ENCODE data around the gene DRC7.

The DRC7 gene, protein sequence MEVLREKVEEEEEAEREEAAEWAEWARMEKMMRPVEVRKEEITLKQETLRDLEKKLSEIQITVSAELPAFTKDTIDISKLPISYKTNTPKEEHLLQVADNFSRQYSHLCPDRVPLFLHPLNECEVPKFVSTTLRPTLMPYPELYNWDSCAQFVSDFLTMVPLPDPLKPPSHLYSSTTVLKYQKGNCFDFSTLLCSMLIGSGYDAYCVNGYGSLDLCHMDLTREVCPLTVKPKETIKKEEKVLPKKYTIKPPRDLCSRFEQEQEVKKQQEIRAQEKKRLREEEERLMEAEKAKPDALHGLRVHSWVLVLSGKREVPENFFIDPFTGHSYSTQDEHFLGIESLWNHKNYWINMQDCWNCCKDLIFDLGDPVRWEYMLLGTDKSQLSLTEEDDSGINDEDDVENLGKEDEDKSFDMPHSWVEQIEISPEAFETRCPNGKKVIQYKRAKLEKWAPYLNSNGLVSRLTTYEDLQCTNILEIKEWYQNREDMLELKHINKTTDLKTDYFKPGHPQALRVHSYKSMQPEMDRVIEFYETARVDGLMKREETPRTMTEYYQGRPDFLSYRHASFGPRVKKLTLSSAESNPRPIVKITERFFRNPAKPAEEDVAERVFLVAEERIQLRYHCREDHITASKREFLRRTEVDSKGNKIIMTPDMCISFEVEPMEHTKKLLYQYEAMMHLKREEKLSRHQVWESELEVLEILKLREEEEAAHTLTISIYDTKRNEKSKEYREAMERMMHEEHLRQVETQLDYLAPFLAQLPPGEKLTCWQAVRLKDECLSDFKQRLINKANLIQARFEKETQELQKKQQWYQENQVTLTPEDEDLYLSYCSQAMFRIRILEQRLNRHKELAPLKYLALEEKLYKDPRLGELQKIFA

DNA sequence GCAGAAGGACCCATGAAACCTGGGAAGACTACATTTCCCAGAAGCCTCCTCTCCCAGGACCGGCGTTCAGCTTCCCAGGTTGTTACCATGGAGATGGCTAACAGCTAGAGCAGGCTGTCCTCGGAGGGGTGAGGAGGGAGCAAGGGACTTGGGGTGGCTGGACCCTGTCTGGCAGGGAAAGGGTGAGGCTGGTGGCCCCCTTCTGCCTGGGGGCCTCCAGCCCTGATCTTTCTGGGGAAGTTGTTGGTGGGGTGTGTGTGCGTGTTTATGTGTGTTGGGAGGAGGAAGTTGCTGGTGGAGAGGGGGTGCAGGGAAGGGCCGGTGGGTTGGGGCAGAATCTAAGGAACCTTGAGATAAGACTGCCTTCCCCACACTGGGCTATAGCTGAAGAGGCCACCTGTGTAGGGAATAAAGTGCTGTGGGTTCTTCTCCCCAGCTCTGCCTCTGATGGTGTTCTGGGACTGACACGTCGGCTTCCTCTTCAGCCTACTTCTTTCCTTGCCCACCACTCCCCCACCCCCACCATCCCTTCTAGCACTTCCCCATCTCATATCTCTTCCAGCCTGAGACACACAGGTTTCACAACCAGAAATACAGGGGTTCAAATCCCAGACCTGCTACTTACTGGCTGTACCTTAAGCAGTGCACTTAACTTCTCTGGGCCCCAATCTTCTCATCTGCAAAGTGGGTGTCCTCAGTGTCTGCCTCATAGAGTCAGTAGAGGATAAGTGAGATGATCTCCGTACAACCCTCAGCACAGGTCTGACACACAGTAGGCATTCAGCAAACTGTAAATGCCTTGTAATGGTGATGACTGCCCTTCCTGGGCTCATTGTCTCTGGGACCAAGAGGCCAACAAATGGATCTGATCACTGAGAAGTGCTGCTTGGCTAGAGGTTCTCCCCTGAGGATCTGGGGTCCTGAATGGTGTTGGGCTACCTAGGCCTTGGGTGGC lies at the start of gene DRC7:
TSS of gene DRC7 (plus strand) at position 82 of the 955 bp plus-strand sequence. CDS start 3,144 bp downstream, outside the sequence.
- no peak for DNase-seq

DNA sequence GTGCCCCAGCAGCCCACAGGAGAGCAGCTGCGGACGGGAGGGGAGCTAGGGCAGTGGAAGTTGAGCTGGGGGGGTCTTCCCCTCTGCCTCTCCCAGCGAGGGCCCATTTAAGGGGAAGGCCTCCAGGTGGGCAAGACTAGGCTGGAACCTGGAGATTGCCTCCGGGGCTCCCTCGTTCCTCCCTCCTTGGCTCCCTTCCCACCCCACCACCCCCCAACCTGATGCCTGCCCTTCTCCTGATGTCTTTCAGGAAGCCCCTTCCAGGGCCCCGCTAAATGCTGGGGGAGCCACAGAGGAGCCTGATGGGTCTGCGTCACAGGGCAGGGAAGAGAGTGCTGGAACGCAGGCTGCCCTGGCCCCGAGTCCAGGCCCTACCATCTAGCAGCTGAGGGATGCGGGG lies 49.4 kb upstream of the DRC7 start:
- DNase-seq: no peak

DNA sequence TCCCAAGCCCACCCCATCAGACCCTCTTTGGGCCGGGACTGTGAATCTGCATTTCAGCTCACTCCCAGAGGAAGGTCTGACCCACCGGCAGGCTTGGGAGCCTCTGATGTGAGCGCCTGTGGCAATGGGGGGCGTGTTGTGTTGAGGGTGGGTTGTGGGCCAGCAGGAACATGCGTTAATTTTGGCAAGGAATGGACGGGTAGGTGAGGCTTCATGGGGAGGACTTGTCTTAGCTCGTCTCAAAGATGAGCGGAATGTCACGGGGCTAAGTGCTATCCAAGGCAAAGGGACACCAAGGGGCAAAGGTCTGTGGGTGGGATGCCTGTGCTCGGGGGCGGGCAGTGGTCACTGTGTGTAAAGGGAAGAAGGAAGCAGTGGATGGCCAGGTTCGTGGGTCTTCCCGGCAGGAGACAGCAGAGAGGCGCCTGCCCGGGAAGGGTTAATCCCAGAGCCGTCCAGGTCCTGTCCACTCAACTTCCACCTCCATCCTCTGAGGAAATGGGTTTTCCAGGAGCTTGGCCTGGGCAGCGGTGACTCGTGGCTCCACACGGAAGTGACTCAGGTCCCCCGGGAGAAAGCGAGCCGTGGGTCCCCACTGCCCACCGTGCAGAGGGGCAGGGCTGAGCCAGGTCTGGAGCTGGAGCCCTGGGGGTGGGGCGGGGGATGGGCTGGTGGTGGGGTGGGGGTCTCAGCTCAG lies 48.8 kb upstream of the DRC7 start:
- DNase-seq: no peak

DNA sequence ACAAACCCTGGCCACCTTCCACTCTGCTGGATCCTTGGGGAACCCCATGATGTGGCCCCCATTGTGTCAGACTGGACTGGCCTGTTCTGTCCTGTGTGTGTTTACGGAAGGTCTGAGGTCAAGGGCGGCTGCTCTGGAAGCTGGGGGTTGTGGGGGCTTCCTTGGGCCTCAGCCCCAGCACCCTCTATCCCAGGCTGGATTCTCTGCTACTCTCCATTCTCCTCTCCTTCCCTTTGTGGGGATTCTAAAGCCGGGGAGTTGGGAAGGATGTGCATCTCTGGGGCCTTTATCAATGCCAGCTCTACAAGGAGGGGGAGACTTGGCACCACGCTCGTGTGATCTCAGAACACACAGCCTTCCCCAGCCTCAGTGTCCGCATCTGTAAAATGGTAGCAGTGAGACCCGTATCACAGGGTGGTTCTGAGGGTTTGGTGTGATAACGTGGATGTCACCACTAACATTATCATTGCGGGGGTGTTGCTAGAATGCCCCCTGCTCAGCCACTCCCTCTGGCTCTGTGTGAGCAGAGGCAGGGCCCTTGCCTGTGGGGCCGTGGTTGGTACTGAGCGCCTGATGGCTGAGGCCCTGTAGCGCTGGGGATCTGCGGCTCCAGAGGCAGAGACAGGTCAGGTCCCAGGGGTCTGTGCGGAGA lies 48.1 kb upstream of the DRC7 start:
- no peak for DNase-seq

DNA sequence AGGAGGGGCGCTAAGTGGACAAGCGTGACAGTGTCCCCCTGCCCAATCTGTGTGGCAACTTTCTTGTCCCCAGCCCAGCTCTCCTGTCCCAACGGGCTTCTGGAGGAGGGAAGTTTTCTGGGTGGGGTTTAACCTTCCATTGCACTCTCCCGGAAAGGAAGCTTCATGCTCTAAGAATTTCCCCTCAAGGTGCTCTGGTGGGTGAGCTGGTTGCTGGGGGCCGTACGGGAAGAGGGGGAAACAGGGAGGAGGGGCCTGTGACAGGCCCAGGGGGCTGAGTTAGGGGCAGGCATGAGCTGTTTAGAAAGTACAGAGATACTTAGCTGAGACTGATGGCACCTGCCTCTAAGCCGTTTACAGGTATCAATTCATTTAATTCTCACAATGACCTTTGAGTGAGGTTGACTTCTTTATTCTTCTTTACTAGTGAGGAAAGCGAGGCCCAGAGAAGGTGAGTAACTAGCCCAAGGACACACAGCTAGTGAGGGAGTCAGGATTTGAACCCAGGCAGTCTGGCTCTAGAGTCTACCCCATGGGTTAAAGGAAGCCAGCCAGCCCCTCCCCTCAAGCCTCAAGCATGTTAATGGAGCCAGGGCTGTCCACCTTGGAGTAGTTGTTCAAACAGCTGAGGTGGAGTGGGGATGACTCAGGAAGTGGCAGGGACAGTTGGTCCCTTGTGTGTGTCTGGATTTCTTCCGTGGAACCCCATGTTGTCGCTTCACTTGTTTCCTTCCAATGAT lies 47.3 kb upstream of the DRC7 start:
- DNase-seq: no peak

DNA sequence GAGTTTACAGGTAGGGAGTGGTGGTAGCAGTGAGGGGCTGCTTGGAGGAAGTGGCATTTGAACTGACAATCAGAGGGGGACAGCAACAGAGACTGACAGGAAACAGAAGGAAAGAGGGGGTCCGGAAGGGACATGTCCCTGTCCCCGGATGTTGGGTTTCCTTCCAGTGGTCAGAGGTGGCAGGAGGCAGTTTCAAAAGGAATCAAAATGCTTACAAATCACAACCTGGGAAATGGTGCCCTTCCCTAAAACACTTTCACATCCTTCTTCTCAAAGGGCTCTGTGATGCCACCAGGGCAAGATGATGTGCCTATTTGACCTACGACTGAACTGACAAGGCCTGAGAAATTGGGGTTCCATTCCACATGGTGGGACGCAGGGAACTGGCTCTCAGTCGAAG lies 46.5 kb upstream of the DRC7 start:
- DNase-seq: no peak

DNA sequence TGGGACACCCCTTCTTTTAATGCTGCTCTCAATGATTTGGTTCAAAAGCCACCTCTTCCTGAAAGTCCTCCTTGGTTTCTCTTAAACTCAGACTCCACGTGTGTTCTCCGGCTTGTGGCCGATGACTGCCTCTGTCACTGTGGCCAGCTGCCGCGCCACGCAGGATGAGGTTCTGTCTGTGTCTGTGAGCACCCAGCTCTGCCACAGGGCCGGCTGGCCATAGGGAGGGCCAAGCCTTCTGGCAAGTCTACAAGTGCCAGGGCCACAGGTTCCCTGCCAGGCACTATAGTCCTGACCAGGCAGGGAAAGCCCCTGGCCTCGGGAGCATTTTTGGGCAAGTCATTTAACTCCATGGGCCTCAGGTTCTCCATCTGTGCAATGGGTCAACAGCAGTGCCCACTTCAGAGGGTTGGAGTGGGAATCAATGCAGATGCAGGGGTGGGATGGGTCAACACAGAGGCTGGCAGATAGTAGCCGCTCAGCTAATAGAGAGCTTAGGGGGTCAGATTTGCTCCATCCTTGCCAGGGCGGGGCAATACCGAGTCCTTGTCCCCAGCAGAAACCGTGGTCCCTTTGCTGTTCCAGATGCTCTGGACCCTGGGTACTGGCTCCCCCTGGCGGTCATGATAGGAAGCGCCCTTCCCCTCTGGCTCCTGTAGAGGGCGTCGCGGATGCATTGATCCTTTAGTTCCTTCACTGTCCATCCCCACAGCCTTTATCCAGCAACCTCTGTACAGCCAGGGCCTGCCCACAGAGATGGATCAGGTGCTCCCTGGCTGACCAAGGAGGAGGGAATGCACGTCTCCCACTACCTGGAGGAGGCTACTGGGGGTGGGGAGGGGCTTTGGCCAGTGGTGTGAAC lies 45.8 kb upstream of the DRC7 start:
- DNase-seq: peak; percentile 78

DNA sequence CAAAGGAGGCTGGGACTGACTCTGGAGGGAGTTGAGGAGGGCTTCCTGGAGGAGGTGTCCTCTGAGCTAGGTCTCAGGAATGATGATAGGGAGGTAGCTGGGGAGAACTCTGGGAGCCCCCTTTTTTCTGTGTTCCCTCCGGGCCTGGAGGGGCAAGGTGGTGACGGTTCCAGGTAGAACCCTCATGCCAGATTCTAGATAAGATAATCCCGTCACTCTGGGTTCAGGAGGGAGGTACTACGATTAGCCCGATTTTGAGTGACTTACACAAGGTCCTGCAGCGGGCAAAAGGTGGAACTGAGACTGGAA lies 45.2 kb upstream of the DRC7 start:
- no peak for DNase-seq

DNA sequence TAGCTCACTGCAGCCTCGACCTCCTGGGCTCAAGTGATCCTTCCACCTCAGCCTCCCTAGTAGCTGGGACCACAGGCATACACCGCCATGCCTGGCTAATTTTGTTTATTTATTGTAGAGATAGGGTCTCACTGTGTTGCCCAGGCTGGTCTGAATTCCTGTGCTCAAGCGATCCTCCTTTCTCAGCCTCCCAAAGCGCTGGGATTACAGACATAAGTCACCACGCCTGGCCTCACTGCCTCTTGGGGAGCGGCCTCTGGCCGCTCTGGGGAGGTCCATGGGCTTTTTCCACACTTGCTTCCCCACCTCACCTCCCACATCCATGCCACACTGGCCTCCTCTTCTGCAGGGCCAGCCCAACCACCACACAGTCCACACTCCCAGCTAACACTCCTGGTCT lies 44.8 kb upstream of the DRC7 start:
- DNase-seq: no peak

DNA sequence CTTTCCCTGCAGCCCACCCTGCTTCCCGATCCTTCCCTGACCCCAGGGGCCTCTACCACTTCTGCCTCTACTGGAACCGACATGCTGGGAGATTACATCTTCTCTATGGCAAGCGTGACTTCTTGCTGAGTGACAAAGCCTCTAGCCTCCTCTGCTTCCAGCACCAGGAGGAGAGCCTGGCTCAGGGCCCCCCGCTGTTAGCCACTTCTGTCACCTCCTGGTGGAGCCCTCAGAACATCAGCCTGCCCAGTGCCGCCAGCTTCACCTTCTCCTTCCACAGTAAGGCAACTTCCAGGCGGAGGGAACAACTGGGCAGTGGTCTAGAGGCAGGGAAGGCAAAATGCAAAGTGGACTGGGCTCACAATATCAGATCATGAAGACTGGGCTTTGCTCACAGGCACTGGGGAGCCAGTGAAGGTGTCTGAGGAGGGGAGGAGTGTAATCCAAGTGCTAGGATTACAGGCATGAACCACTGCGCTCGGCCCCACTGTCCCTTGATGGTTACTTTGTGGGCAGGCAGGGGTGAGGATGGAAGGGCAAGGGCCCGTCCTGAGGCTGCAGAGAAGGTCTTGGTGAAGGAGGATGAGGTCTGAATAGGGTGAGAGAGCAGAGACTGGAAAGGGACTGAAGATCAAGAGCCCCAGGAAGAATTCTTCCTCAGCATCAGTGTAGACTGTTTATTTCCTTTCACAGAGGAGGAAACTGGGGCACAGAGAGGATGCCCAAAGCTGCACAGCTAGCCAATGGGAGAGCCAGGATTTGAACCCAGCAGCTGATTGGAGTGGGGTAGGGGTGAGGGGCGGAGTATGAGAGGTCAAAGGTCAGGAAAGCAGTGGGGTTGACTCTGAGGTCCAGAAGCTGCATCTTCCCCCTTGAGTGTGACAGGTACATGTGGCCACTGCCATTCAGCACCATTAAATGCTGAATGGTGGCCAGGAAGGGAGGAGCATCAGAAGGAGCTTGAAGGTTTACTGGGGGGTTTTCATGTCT lies 43.0 kb upstream of the DRC7 start:
- no peak for DNase-seq

DNA sequence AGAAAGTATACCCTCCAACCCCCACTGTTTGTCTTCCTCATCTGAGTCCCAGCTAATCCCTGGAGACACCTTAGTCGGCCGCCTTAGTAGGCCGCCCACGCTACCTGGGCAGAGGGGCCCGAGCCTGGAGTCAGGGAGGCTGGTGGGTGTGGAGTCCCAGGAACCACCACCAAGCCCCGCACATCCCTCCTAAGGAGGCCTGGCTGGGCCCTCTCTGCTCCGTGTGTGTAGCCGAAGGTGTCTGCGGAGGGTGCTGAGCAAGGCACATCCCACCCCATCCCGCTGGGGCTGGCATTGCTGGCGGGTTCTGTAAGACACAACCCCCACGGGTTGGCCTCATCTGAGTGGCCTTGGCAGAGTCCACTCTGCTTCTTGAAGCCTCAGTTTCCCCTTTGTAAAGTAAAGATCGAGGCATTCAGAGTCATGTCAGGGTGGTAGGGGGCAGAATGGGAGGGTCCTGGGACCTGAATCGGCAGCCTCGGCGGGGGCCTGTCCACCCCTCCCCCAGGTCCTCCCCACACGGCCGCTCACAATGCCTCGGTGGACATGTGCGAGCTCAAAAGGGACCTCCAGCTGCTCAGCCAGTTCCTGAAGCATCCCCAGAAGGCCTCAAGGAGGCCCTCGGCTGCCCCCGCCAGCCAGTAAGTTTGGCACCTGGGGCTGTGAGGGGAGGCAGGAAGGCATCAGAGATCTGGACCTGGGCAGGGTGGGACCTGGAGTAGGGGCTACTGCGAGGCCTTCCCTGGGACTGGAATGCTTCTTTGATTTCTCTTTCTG lies 41.7 kb upstream of the DRC7 start:
- no peak for DNase-seq

DNA sequence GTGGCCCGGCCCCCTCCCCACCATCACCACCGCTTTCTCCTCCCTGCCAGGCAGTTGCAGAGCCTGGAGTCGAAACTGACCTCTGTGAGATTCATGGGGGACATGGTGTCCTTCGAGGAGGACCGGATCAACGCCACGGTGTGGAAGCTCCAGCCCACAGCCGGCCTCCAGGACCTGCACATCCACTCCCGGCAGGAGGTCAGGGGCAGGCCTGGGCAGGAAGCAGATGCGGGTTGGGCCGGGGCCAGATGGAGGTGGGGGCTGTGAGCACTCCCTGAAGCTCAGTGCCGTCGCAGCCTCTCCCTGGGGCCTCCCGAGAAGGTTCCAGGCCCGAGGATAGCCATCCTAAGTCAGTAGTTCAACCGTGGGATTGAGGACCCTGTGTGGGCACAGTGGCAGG lies 40.7 kb upstream of the DRC7 start:
- no peak for DNase-seq

DNA sequence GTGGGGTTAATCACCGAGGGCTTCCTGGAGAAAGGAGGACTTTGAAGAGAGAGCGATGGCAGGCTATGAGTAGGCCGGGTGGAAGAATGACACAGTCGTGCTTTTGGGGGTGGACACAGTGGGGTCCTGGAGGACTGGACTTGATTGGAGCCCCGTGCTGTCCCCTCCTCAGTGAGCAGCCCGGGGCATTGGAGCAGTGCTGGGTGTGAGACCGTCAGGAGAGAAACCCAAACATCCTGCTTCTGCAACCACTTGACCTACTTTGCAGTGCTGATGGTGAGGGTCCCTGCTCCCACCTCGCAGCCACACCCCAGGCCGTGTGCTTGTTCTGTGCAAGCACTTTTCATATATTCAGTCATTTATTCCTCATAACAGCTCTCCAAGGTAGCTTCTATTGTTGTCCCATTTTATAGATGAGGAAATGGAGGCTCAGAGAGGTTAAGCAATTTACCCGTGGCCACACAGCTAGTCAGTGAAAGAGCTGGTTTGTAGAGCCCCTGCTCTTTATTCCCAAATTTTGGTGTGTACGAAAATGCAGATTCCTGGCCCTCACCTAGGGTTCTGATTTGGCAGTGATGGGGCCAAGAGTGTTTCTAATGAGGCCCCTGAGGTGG lies 38.2 kb upstream of the DRC7 start:
- no peak for DNase-seq

DNA sequence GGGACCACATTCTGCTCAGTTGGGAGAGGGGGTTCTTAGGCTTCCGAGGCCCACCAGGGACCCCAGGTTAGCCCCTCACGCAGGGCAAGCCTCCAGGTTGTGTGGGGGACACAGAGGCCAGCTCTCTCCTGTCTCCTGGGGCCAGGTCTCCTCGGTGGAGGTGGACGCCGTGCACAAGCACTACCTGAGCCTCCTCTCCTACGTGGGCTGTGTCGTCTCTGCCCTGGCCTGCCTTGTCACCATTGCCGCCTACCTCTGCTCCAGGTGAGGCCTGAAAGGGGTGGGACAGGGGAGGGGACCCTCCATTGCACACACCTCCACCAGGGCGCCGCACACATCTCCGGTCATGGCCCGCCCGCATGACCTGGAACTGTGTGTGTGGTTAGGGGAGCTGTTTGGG lies 37.4 kb upstream of the DRC7 start:
- no peak for DNase-seq

DNA sequence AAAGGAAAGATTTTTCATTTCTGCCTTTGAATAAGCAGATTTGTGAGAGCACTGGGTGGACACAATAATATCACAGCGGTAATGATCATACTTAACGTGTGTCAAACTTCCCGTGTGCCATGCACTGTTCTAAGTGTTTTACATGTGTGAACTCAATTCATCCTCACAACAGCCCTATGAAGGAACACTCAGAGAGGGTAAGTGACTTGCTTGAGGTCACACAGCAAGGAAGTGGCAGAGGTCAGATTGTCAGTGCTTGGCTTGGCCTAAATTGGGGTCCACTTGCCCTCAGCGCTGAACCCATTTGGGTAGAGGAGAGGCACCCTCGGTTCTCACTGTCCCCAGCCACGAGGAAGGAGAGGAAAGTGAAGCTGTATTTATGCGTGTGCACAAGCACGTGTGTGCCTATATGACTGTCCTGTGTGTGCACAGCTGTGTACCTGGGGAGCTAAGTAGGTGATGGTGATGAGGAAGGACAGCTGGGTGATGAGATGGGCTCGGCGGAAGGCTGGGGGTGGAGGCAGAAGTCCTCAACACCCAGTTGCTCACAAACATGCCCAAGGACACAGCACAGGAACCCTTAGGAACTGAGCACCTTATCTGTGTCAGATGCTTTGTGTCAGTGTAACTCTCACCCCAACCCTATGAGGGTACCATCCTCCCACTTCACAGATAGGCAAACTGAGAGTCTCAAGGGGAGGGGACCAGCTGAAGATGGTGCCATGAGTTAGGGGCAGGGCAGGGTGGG lies 36.3 kb upstream of the DRC7 start:
- no peak for DNase-seq

DNA sequence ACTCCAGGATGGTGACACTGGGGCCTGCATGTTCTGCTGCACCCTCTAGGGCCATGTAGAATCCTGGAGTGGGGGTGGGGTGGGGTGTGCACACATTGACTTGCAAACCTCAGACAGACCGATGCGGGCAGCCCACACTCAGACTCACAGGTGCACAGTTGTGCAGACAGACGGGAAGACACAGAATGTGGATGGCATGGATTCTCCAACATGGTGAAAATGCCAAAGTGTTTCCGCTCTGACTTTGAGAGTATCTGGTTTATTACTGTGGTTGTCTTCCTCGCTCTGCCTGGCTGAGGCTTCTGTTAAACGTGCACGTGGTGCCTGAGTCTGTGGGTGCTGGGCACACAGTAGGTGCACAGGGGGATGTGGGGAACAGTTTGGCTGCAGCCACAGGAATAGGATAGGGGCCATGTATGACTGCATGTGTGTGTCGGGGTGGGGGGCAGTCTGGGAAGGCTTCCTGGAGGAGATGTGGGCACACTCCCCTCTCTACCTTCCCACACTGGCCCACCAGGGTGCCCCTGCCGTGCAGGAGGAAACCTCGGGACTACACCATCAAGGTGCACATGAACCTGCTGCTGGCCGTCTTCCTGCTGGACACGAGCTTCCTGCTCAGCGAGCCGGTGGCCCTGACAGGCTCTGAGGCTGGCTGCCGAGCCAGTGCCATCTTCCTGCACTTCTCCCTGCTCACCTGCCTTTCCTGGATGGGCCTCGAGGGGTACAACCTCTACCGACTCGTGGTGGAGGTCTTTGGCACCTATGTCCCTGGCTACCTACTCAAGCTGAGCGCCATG lies 35.5 kb upstream of the DRC7 start:
- DNase-seq: no peak
